HCT116 (cell line): Measurements from ENCODE around the gene CENPT. TPM values are rescaled to one million over a fixed set of nuclear protein-coding genes. Genes with fewer than 3 reads are reported as not detected.

Source experiments
- ATAC-seq: fragments of 200-7000 bp; cut with Tn5 transposase; 2 replicates; pipeline ENCODE4 v1.9.1; 2020; ENCODE audit warnings: mild to moderate bottlenecking, moderate library complexity
- BruUV-seq: library from RNA; stranded (reverse); fragments of 400-500 nt; replicated peaks from 2 replicates; lab custom pipeline; 2021; lab: Mats Ljungman, UMichigan
- CTCF ChIA-PET: fragments of 300-600 bp; sonication (Branson Sonifier 250); formaldehyde crosslinking; loops from one replicate; lab custom pipeline; 2021; ENCODE audit warnings: antibody characterized with exemption; lab: Charles Lee
- POLR2A ChIA-PET: fragments of 300-600, 350-600 bp; sonication (Branson Sonifier 250); formaldehyde crosslinking; loops from one replicate; lab custom pipeline; 2021; ENCODE audit warnings: antibody characterized with exemption; lab: Charles Lee
- RAD21 ChIA-PET, 2 experiments: fragments of 300-600 bp; sonication (Branson Sonifier 250); formaldehyde crosslinking; loops; one replicate each; lab custom pipeline; 2023; ENCODE audit warnings: low total read pairs in 2 of 2; ENCODE audit not compliant: uncharacterized antibody in 2 of 2, unreplicated experiment in 2 of 2, low non-redundant PET in 1 of 2; lab: Charles Lee
- DNase-seq: peaks from one replicate; pipeline ENCODE4 v3.0.0-alpha.2; 2010; ENCODE audit warnings: low read depth, low spot score
- H2AFZ ChIP-seq: fragments of 200-600 bp; shearing (Covaris generic), sonication (generic); 2 replicates; pipeline ENCODE4 v1.6.1; 2017; ENCODE audit warnings: low read depth, mixed run types, mixed read lengths, antibody characterized with exemption, low read length; ENCODE audit not compliant: poor library complexity, severe bottlenecking
- H3K27ac ChIP-seq: 2 replicates; pipeline ENCODE4 v1.5.1; 2012; ENCODE audit warnings: low read depth, low read length
- H3K27me3 ChIP-seq: fragments of 200-600 bp; sonication (generic); 2 replicates; pipeline ENCODE4 v1.6.1; 2016; ENCODE audit warnings: mixed run types, low read length, mixed read lengths; ENCODE audit not compliant: insufficient read depth
- H3K36me3 ChIP-seq, 2 experiments: fragments of 200-500 bp in 1 of 2; fragments of 200-600 bp in 1 of 2; sonication (Bioruptor generic) in 1 of 2; sonication (generic) in 1 of 2; 2 replicates each; pipeline versions ENCODE4 v1.5.1 to v1.6.1; 2014 to 2016; ENCODE audit warnings: low read length in 2 of 2, inconsistent platforms in 1 of 2, mixed read lengths in 1 of 2, mixed run types in 1 of 2; ENCODE audit not compliant: insufficient read depth in 2 of 2, control insufficient read depth in 1 of 2
- H3K4me1 ChIP-seq, 2 experiments: fragments of 200-600 bp in 1 of 2; sonication (generic) in 1 of 2; 2 replicates each; pipeline versions ENCODE4 v1.5.1 to v1.6.1; 2012 to 2017; ENCODE audit warnings: low read length in 2 of 2, inconsistent platforms in 1 of 2, mild to moderate bottlenecking in 1 of 2, mixed read lengths in 1 of 2, mixed run types in 1 of 2, moderate library complexity in 1 of 2; ENCODE audit not compliant: insufficient read depth in 2 of 2, control insufficient read depth in 1 of 2
- H3K4me2 ChIP-seq: fragments of 200-600 bp; sonication (generic); 2 replicates; pipeline ENCODE4 v1.6.1; 2017; ENCODE audit warnings: mixed run types, low read length, mixed read lengths
- H3K4me3 ChIP-seq, 2 experiments: fragments of 200-600 bp in 1 of 2; sonication (generic) in 1 of 2; replicated peaks in 1 of 2; 2 replicates each; pipeline ENCODE4 v1.5.1; 2011 to 2016; ENCODE audit warnings: low read length in 2 of 2, control low read depth in 1 of 2, low read depth in 1 of 2, mild to moderate bottlenecking in 1 of 2, mixed read lengths in 1 of 2, mixed run types in 1 of 2
- H3K79me2 ChIP-seq: fragments of 200-600 bp; sonication (generic); 2 replicates; pipeline ENCODE4 v1.6.1; 2017; ENCODE audit warnings: mild to moderate bottlenecking, mixed run types, low read length, moderate library complexity, mixed read lengths; ENCODE audit not compliant: insufficient read depth
- H3K9ac ChIP-seq: fragments of 200-600 bp; sonication (generic); 2 replicates; pipeline ENCODE4 v1.6.1; 2016; ENCODE audit warnings: low read length, mixed read lengths
- H3K9me2 ChIP-seq: fragments of 200-600 bp; sonication (generic), shearing (Covaris generic); 2 replicates; pipeline ENCODE4 v1.6.1; 2017; ENCODE audit warnings: mixed run types, mild to moderate bottlenecking, moderate library complexity; ENCODE audit not compliant: insufficient read depth
- H3K9me3 ChIP-seq, 2 experiments: fragments of 200-500 bp in 1 of 2; fragments of 200-600 bp in 1 of 2; sonication (Bioruptor generic) in 1 of 2; sonication (generic) in 1 of 2; 2 replicates each; pipeline ENCODE4 v1.6.1; 2014 to 2017; ENCODE audit warnings: low read length in 2 of 2, mixed read lengths in 2 of 2, inconsistent platforms in 1 of 2, low read depth in 1 of 2, mild to moderate bottlenecking in 1 of 2, mixed run types in 1 of 2, moderate library complexity in 1 of 2; ENCODE audit not compliant: control insufficient read depth in 1 of 2, insufficient read depth in 1 of 2
- H4K20me1 ChIP-seq: fragments of 200-600 bp; sonication (generic), shearing (Covaris generic); 2 replicates; pipeline ENCODE4 v1.6.1; 2017; ENCODE audit warnings: mixed run types, mild to moderate bottlenecking, moderate library complexity; ENCODE audit not compliant: insufficient read depth
- CBX3 ChIP-seq: IDR thresholded peaks from 2 replicates; pipeline ENCODE4 v1.6.1; 2012; ENCODE audit warnings: low read depth
- CEBPB ChIP-seq: IDR thresholded peaks from 2 replicates; pipeline ENCODE4 v1.6.1; 2012; ENCODE audit warnings: low read depth
- ELF1 ChIP-seq: IDR thresholded peaks from 2 replicates; pipeline ENCODE4 v1.6.1; 2012; ENCODE audit warnings: low read depth, borderline replicate concordance
- EZH2 ChIP-seq: fragments of 200-600 bp; sonication (generic); IDR thresholded peaks from 2 replicates; pipeline ENCODE4 v1.6.1; 2017; ENCODE audit warnings: antibody characterized with exemption, mixed run types
- EZH2phosphoT487 ChIP-seq: fragments of 200-600 bp; IDR thresholded peaks from 2 replicates; pipeline ENCODE4 v1.6.1; 2018; ENCODE audit warnings: antibody characterized with exemption, borderline replicate concordance
- FOSL1 ChIP-seq: IDR thresholded peaks from 2 replicates; pipeline ENCODE4 v1.6.1; 2012; ENCODE audit warnings: low read depth
- POLR2A ChIP-seq: IDR thresholded peaks from 2 replicates; pipeline ENCODE4 v1.7.0; 2011; ENCODE audit warnings: borderline replicate concordance; ENCODE audit not compliant: insufficient read depth, insufficient read length; ENCODE audit errors: extremely low read depth
- POLR2AphosphoS5 ChIP-seq: IDR thresholded peaks from 2 replicates; pipeline ENCODE4 v1.6.1; 2011; ENCODE audit warnings: mild to moderate bottlenecking, low read depth, low read length, moderate library complexity
- RAD21 ChIP-seq: IDR thresholded peaks from 2 replicates; pipeline ENCODE4 v1.6.1; 2012; ENCODE audit warnings: low read depth, mild to moderate bottlenecking
- REST ChIP-seq: IDR thresholded peaks from 2 replicates; pipeline ENCODE4 v1.6.1; 2012; ENCODE audit warnings: low read depth
- SIN3A ChIP-seq: IDR thresholded peaks from 2 replicates; pipeline ENCODE4 v1.6.1; 2012; ENCODE audit warnings: low read depth
- SP1 ChIP-seq: IDR thresholded peaks from 2 replicates; pipeline ENCODE4 v1.6.1; 2012; ENCODE audit warnings: low read depth
- SRF ChIP-seq: IDR thresholded peaks from 2 replicates; pipeline ENCODE4 v1.6.1; 2012; ENCODE audit warnings: low read depth
- TCF7L2 ChIP-seq: IDR thresholded peaks from 2 replicates; pipeline ENCODE4 v1.7.0; 2011; ENCODE audit warnings: borderline replicate concordance, inconsistent platforms; ENCODE audit not compliant: insufficient read depth, insufficient read length; ENCODE audit errors: extremely low read depth
- YY1 ChIP-seq: IDR thresholded peaks from 2 replicates; pipeline ENCODE4 v1.6.1; 2011; ENCODE audit warnings: low read length, low read depth, moderate library complexity, mild to moderate bottlenecking; ENCODE audit not compliant: insufficient replicate concordance; ENCODE audit errors: extremely low read depth
- ZFX ChIP-seq: fragments of 450-650 bp; IDR thresholded peaks from 2 replicates; pipeline ENCODE4 v1.6.1; 2017
- ZNF274 ChIP-seq: fragments of 200-500 bp; sonication (Bioruptor generic); IDR thresholded peaks from 2 replicates; pipeline ENCODE4 v1.6.1; 2014; ENCODE audit warnings: mild to moderate bottlenecking, low read depth, low read length, inconsistent platforms
- intact Hi-C: fragments of 100-400 bp; cut with micrococcal nuclease; formaldehyde crosslinking; loops from 2 replicates; pipeline ENCODE4 v1.10.0; 2022
- total RNA-seq: library from RNA; stranded (reverse); gene quantifications from one replicate; pipeline ENCODE4 v1.2.1, GENCODE V29; 2021; ENCODE audit not compliant: unreplicated experiment
- TF ChIP-seq, protein P1 (sequence below): IDR thresholded peaks from 2 replicates; pipeline ENCODE4 v1.6.1; 2011; ENCODE audit warnings: mild to moderate bottlenecking, low read length, moderate library complexity; ENCODE audit not compliant: insufficient replicate concordance; ENCODE audit errors: extremely low read depth
- TF ChIP-seq, protein P2 (sequence below): IDR thresholded peaks from 2 replicates; pipeline ENCODE4 v1.6.1; 2012

Gene CENPT
- total RNA-seq, 1 experiment from 2014 or later, result 40.5 TPM

DNA sequence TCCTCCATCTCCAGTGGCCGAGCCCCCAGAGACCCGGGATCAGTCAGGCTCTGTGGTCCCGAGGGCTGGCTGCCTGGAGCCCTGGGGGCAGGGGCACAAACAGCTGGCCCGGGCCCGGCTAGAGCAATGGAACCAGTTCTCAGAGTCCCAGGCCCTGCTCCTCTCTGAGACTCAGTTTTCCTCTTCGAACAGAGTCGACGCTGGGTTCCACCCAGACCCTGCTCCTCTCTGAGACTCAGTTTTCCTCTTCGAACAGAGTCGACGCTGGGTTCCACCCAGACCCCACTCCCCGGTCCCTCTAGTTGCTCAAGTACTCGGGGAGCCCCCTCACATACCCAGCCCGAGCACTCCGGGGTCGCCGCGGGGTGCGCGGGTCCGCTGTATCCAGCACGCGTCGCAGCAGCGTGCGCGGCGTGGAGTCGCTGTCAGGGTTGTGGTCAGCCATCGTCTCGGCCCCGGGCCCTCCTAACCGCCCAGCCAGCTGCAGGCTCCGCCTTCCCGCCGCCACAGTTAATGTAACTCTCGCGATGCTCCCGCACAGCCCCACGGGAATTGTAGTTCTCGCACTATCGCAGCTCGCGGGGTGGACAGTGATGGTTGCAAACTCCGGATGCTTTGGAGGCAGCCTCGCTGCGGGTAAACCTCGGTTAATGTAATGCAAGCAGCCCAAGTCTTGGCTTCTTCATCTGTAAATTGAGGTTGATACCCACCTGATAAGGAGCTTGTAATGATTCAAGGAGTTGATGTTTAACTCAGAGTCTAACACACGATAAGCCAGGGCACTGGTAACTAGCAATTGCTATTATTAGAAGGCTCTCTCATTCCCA lies 13.9 kb downstream of the CENPT start:
- peak overlapping the region; percentile 23 for H3K27ac ChIP-seq
- intact Hi-C loops, result no loop called here
- ChIA-PET POLR2A (interaction anchor here (0.7 to 1.6 kb wide), 4 partner anchors 11 to 27 kb away, joined by 3 to 7 read pairs (median 4); partner anchors contain the start of genes NUTF2, RANBP10 and TSNAXIP1), RAD21 (interaction anchor here in 1 of 2 experiments (0.6 kb wide), 1 partner anchor 240 kb away, joined by 4 read pairs; no protein-coding TSS in a partner anchor), CTCF (interaction anchor here (1.8 to 4.0 kb wide), 2 partner anchors 17 to 313 kb away, joined by 4 to 31 read pairs; no protein-coding TSS in a partner anchor)
- H3K4me3 ChIP-seq, result peak overlapping the region; percentile 90 to 93
- DNase-seq (peak; percentile 69), ATAC-seq (peak; percentile 99)
- H3K9me2 ChIP-seq, result no peaks in the 10 kb centered on the region
- peak overlapping the region; percentile 87 for H2AFZ ChIP-seq
- peaks cover 3 to 13% of the 10 kb centered on the region in 2 experiments; a peak in 3 of 4 replicates for H3K4me1 ChIP-seq
- no peaks in the 10 kb centered on the region for H3K27me3 ChIP-seq
- H3K9ac ChIP-seq, result peak overlapping the region; percentile 89
- H3K79me2 ChIP-seq, result peaks cover 11% of the 10 kb centered on the region
- BruUV-seq, result TSS peak; percentile 66
- no peaks in the 10 kb centered on the region for H4K20me1 ChIP-seq
- H3K4me2 ChIP-seq, result peak overlapping the region; percentile 99
- H3K36me3 ChIP-seq, result peaks cover 16 to 24% of the 10 kb centered on the region in 2 experiments; a peak in 3 of 4 replicates
- H3K9me3 ChIP-seq, result no peaks in the 10 kb centered on the region
- no peak for TF ChIP-seq RAD21
- TF ChIP-seq CBX3, result no peak
- TF ChIP-seq POLR2A, result peak; percentile 75
- peak; percentile 88 for TF ChIP-seq SIN3A
- TF ChIP-seq ELF1, result no peak; the same call in 1 of the 2 replicates
- TF ChIP-seq EZH2phosphoT487, result no peak
- TF ChIP-seq SRF, result no peak
- no peak for TF ChIP-seq EZH2
- TF ChIP-seq POLR2AphosphoS5, result peak; percentile 91
- TF ChIP-seq SP1, result peak; percentile 53
- peak; percentile 88 for TF ChIP-seq YY1
- TF ChIP-seq REST, result no peak
- no peak for TF ChIP-seq ZNF274
- TF ChIP-seq ZFX, result peak; percentile 46; the same call in 1 of the 2 replicates
- TF ChIP-seq FOSL1, result no peak
- TF ChIP-seq CEBPB, result no peak
- TF ChIP-seq, protein P1, sequence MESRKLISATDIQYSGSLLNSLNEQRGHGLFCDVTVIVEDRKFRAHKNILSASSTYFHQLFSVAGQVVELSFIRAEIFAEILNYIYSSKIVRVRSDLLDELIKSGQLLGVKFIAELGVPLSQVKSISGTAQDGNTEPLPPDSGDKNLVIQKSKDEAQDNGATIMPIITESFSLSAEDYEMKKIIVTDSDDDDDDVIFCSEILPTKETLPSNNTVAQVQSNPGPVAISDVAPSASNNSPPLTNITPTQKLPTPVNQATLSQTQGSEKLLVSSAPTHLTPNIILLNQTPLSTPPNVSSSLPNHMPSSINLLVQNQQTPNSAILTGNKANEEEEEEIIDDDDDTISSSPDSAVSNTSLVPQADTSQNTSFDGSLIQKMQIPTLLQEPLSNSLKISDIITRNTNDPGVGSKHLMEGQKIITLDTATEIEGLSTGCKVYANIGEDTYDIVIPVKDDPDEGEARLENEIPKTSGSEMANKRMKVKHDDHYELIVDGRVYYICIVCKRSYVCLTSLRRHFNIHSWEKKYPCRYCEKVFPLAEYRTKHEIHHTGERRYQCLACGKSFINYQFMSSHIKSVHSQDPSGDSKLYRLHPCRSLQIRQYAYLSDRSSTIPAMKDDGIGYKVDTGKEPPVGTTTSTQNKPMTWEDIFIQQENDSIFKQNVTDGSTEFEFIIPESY, result peak; percentile 98
- peak; percentile 18 for TF ChIP-seq TCF7L2
- TF ChIP-seq, protein P2, sequence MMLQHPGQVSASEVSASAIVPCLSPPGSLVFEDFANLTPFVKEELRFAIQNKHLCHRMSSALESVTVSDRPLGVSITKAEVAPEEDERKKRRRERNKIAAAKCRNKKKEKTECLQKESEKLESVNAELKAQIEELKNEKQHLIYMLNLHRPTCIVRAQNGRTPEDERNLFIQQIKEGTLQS, result no peak
